ENCODE results near the gene SETD1B.
"Not testable (repeated sequence)": the region's sequence is repeated elsewhere in the genome, so short reads cannot be mapped to it uniquely, and the experiment has no call there.

SETD1B gene

DNA sequence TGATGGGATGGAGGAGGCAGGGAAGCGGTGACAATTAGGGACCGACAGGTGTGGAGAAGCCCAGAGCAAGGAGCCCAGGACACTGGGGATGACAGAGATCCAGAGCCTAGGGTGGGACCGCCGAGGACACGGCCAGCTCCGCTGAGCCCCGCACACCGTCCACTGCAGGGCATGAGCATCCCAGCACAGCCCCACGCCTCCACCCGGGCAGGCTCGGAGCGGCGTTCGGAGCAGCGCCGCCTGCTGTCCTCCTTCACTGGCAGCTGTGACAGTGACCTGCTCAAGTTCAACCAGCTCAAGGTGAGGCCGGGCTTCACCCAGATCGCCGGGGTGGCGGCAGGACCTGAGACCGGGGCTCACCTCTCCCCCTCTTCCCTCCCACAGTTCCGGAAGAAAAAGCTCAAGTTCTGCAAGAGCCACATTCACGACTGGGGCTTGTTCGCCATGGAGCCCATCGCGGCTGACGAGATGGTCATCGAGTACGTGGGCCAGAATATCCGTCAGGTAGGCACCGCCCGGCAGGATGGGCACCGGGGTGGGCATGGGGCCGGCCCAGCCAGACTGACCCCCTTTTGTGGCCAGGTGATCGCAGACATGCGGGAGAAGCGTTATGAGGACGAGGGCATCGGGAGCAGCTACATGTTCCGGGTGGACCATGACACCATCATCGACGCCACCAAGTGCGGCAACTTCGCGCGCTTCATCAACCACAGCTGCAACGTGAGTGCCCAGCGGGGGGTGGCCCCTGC lies 23.7 kb downstream of the SETD1B start:
- no peak for DNase-seq

DNA sequence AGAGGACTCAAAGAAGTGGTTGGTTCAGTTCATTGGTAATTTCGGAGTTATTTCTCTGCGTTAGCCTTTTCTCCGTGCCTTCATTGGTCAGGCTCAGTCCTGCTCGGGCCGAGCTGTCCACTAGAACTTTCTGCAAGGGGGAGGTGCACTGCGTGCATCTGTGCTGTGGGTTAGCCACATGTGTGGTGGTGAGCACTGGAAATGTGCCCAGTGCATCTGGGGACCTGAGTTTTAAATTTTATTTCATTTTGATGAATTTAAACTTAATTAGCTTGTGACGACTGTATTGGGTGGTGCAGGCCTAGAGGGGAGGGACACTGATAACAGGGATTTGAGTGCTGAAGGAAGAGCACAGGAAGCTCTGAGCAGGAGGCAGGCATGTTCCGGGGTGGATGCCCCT lies 24.5 kb downstream of the SETD1B start:
- DNase-seq, result no peak

DNA sequence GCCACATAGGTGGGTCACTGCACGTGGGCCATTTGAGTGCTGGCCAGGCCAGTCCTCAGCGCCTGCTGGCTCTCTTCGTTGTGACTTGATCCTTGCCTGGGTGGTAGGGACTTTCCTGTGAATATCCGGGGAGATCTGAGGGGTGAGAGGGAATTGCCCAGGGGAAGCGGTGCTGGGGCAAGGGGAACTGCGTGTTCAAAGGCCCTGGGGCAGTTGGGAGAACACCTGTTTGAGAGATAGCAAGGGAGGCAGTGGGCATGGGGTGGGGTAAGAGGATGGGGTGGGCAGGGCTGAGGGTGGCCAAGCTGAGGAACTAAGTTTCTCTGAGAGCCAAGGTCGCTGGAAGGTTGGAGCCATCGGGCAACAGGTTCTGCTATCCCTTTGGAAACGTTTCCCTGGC lies 25.0 kb downstream of the SETD1B start:
- no peak for DNase-seq

DNA sequence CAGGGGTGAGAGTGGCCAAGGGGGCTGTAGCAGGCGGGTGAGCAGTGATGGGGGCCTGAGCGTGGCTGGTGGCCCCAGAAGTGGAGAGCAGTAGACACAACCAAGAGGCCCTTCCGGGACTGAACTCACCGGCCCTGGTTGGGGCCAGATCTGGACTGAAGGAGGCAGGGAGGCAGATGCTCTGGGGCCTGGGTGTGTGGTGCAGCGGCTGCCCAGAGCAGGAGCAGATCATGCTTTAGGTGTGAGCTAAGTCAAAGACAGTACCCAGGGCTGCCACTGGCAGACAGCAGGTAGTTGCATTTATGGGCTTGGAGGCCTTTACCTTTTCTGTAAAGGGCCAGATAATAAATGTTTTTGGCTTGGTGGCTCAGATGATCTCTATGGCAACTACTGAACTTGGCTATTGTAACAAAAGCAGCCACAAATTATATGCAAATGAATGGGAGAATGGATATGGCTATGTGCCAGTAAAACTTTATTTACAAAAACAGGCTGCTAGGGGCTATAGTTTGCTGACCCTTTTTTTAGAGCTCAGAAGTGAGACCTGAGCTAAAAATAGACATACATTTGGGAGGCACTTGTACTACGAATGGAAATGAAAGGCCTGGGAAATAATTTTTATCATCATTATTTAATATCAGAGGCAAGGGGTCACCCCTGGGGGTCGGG lies 25.6 kb downstream of the SETD1B start:
- no peak for DNase-seq

DNA sequence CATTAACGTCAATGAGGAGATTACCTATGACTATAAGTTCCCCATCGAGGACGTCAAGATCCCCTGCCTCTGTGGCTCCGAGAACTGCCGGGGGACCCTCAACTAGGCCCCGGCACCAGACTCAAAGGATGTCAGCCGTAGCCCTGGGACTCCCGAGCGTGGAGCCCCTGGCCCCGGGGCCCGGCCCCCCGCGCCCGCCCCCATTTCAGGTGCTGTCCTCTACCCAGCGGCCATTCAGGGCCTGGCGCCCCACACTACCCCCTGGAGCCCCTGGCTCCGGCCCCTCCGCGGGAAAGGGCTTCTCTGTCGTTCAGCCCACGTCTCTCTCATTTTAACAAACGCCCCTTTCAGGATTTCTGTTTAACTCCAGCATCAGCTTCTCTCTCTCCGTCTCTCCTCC lies 26.3 kb downstream of the SETD1B start:
- no peak for DNase-seq

DNA sequence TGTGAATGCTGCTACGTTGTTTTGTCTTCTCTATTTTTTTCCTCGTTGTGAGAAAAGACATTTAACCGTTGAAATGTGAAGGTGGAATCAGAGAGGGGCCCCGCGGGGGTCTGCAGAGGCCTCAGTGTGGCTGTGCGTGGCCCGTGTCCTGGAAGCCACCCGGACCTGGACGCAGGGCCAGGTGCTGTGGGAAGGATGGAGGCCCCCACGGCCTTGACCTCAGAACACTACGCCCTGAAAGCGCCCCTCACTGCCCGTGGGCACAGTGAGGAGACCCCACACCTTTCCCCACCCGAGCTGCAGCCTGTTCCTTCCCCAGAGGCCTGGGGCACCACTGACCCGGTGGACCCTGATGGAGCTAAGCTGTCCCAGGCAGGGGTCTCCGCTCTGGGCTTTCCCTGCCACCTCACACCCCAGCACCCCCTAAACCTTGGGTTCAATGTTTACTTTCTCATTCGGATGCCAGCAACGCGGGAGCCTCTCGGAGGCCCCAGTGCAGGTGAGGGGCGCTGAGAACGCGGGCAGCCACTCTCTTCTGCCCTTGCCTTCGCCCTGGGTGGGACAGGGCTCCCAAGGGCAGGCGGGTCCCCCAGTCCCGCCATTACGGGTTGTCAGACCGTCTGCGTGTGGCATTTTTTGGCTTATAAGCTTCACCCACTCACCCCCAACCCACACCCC lies 26.9 kb downstream of the SETD1B start:
- no peak for DNase-seq

DNA sequence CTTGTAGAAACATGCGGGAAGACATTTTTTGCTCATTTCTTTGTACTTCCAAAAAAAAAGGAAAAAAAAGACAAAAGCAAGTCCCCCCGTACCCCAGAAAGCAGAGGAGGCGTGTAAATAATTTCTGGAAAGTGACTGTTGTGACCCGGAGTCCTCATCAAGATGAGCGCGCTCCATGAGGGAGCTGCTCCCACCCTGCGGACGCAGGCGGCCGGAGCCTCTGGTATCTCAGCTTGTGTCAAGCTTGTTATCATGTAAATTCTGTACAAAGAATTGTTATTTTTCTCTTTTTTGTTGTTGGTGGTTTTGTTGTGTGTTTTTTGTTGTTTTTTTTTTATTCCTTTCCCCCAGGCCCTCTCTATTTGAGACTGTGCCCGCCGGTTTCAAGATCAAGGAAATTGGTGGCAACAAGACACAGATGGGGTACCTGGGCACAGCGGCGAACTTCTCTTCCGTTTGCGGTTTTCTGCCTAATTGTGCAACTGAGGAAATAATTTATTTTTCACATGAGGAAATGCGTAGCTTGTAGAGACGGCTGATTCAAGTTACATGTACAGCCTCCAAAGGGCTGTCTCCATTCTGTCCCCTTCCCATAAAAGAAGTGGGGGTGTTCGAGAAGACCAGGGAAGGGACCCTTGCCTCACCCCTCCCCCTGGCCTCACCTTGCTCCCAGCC lies 27.9 kb downstream of the SETD1B start:
- DNase-seq, result no peak

DNA sequence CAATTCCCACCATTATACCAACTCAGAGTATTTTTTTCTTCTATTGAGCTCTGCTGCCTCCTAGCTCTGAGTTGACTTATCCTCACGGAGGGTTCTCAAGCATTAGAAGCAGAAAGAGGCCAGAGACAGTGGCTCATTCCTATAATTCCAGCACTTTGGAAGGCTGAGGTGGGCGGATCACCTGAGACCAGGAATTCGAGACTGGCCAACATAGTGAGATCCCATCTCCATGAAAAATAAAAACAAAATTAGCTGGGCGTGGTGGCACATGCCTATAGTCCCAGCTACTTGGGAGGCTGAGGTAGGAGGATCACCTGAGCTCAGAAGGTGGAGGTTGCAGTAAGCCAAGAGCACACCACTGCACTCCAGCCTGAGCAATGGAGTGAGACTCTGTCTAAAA lies 33.9 kb downstream of the SETD1B start:
- DNase-seq, result no peak

DNA sequence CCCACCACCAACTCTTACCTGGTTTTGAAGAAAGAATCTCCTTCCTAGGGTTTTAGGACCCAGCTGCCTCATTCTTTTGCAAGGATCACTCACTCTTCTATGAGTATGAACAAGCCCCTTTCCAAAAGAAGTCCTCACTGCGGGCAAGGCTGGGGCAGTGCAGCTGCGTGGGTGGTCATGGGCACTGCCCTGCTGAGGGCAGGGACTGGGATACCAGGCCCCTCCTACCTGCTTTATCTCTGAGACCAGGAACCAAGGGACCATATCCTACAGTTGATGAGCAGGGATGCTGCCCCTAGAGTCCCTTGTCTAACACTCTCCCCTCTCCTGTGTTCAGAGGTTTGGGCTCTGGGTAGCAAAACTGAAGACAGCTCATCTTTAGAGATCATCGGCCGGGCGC lies 34.3 kb downstream of the SETD1B start:
- no peak for DNase-seq

DNA sequence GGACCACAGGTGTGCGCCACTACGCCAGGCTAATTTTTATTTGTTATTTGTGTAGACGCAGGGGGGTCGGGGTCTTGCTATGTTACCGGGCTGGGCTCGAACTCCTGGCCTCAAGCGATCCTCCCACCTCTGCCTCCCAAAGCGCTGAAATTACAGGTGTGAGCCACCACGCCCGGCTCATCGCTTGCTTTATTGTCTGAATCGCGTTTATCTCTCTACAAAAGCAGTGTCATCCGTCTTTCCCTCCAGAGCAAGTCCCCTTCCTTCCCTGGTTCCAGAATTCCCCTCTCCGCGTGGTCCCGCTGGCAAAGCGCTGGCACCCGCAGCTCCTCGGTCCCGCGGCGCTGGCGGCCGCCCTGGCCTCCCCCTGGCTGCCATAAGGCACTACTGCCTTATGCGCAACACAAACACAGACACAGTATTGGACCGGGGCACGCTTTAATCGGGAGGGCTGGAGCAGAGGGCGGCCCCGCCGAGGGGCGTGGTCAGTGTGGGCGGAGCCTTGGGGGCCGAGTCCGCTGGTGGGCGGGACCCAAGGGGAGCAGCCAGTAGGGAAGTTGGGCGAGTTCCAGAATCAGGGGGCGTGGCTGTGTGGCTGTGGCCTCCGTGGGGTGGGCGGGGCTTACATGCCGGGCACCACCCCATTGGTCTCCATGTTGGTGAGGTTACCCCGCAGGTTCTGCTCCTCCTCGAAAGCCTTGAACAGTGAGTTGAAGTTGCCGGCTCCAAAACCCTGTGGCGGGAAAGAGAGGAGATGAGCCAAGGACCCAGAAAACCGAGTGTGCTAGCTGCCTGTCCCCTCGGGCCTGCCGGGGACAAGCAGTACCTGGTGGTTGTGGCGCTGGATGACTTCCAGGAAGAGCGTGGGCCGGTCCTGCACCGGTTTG lies 35.5 kb downstream of the SETD1B start:
- peak; percentile 99 for DNase-seq

DNA sequence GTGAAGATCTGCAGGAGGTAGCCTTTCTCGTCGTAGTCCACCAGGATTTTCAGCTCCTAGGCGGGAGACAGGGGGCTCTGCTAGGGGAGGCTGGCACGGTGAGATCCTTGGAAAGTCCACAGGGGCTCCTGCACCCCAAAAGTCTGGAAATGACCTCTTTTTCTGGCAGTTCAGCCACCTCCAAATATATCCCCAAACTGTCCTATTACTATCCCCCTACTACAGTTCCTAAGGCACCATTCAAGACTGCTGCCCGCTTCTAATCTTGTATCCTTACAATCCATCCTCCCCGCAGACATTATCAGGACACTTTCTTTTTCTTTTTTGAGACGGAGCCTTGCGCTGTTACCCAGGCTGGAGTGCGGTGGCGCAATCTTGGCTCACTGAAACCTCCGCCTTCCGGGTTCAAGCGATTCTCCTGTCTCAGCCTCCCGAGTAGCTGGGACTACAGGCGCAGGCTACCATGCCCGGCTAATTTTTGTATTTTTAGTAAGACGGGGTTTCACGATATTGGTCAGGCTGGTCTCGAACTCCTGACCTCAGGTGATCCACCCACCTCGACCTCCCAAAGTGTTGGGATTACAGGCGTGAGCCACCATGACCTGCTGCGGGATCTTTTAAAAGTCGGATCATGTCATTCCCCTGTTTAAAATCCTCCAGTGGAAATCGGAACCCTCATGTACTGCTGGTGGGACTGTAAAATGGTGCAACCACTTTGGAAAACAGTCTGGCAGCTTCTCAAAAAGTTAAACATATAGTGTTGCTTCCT lies 36.4 kb downstream of the SETD1B start:
- no peak for DNase-seq

DNA sequence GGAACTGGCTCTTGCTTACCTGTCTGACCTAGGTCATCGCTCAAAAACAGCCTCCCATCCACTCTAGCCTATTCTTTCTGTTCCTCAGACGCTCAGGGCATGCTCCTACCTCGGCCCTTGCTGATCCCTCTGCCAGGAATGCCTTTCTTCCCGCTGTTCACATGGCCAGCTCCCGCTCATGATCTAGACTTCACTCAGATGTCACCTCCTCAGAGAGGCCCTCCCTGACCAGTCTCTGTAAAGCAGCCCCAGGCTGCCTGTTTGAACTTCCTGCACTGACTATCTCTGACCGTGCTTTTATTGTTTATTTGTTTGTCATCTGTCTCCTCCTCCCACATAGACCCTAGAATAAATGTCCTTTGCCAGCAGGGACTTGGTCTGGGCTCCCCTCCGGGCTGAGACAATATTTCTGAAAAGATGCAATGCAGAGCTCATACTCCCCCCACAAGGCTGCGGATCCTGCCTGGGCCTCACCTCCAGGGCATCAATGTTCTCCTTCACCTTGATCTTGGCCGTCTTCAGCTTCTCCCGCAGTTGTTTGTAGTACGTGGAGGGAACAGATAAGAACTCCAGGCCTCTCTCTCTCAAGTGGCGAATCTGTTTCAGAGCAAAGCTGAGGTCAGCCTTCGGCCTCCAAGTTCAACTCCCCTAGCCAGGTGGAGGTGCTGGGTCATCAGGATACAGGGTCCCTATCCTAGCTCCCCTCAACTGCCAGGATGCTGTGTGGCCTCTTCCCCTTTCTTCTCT lies 39.6 kb downstream of the SETD1B start:
- DNase-seq, result no peak

DNA sequence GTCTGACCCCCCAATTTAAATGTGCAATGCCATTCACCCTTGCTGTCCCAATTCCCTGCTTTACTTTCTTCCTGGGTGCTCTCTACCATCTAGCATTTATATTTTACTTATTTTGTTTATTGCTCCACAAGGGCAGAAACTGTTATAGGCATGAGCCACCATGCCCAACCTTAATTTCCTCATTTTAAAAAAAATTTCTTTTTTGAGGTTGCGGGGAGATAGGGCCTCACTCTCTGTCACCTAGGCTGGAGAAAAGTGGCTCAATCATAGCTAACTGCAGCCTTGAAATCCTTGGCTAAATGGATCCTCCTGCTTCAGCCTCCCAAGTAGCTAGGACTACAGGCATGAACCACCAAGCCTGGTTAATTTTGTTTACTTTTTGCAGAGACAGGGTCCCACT lies 41.9 kb downstream of the SETD1B start:
- no peak for DNase-seq

DNA sequence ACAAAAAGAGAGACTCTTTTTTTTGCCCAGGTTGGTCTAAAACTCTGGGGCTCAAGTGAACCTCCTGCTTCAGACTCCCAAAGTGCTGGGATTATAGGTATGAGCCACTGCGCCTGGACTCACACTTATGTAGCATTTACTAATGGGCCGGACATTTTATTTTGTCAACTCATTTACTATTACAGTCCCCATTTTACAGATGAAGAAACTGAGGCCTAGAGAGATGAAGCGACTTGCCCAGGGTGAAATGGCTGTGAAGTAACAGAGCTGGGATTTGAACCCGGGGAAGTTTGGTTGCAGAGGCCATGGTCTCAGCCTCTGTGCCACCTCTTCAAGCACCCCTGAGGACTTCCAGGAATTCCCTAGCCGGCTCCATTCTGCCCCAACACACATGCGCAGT lies 45.4 kb downstream of the SETD1B start:
- no peak for DNase-seq

DNA sequence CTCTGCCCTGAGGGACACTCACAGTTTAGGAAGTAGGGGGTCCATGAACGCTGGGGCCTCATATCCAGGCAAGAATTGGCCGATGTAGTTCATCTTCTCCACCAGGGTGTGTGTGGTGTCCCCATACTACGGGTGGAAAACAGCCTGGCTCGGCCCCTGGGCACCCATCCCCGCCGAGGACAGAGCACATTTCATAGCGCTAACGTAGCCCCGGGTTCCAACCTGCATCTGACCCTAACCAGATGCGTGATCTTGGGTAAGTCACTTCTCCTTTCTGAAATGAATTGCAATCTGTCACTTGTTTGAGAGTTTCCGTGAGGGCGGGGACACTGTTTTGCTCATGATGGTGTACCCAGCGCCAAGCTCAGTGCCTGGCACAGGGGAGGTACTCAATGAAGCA lies 45.9 kb downstream of the SETD1B start:
- peak; percentile 41 for DNase-seq

DNA sequence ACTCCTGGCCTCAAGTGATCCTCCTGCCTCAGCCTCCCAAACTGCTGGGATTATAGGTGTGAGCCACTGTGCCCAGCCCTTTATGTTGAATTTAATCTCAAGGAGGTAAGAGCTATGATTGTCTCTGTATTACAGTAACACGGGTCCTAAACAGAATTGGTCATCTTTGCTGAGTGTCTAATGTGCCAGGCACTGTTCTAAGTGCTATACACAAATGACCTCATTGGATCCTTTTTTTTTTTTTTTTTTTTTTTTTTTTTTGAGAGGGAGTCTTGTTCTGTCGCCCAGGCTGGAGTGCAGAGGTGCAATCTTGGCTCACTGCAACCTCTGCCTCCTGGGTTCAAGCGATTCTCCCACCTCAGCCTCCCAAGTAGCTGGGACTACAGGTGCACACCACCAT lies 48.6 kb downstream of the SETD1B start:
- not testable (repeated sequence) for DNase-seq

DNA sequence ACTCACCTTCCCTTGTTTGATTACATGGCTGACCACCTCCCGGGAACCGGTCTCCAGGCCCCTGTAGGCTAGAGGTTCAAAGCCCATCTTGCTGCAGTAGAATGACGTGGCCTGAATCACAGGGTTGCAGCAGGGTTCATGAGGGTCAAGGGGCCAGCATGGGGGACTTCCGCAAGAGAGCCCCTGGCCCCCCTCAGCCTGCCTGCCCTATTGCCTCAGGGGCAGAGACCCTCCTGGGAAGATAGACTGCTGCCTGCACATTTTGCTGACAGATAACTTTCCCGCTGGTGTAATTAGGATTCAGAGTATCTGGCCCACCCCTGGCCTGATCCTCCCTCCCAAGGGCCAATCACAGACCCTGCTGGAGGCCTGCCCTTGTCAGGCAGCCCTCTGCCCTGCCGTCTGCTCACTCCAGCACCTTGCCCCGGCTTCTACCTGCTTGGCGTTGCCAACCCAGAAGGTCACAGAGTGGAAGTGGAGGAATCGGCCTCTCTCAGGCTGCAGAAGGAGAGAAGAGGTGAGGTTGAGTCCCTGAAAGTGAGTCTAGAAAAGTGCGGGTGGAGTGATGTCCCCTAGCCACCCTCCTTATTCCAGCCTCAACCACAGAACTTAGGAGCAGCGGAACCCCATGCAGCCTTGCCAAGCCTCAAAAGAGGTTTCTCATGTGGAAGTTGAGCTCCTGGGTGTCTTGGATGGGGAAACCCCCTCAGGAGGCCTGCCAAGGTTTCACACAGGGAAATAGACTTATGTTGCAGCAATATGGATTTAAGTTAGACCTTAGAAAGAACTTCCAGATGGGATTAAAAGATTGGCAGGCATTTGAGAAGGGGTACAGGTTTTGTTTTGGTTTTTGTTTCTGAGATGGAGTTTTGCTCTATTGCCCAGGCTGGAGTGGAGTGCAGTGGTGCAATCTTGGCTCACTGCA lies 53.8 kb downstream of the SETD1B start:
- DNase-seq, result peak; percentile 43

DNA sequence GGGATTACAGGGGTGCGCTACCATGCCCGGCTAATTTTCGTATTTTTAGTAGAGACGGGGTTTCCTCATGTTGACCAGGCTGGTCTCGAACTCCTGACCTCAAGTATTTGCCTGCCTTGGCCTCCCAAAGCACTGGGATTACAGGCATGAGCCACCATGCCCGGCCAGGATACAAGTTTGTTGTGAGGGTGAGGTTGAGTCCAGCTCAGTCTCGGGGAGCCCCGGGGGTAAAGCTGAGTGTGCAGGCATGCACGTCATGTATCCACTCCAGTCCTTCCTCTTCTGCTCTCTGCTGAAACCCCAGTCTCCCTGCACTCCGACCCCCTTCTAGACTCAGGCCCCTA lies 54.5 kb downstream of the SETD1B start:
- DNase-seq, result no peak

DNA sequence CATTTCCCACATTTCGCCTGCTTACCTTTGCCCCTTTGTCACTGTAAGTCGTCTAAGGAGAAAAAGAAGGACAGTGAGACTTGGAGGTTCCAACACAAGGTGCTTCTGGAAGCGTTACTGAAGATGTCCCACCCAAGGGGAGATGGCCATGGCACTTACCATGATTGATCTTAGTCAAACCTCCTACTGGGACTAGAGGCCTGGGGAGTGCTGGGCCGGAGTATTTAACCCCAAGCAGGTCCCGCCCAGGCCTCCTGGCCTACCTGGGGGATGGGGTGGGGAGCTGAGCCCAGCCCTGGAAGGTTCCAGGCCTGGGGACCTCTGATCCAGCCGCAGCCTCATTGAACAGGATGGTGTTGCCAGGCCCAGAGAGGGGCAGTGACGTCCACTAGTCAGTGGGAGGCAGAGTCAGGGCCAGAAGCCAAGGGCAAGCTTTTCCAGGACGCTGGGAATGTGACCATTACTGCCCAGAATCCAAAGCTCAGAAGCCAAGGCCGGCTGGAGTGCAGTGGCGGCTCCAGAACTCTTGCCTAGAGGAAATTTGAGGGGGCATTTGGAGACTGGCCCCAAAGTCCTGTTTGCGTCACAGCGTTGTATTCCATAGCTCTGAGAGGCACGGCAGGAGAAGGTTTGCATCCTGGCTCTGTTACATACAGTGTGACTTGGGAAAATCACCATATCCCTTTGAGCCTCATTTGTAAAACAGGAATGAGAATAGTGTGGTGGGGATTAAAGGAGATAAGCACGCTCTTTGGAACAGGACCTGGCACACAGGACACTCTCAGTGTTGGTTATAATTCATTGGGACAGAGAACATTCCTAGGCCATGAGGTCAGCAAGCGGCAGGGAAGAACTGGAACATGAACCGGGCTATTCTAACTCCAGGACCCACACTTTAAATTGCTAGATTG lies 55.1 kb downstream of the SETD1B start, which contains the start of gene HPD:
Gene HPD, minus strand, starts transcription at position 198 of the 911 bp plus-strand sequence. Its CDS starts 36 bp downstream, at position 162.
- no peak for DNase-seq
